Measurements from ENCODE around the gene CEP63. TPM values are rescaled to one million over a fixed set of nuclear protein-coding genes. Genes with fewer than 3 reads are reported as not detected.

The CEP63 gene
- total and polyA plus RNA-seq, 2 experiments from 2014 or later, result 15.8 to 237 TPM

DNA sequence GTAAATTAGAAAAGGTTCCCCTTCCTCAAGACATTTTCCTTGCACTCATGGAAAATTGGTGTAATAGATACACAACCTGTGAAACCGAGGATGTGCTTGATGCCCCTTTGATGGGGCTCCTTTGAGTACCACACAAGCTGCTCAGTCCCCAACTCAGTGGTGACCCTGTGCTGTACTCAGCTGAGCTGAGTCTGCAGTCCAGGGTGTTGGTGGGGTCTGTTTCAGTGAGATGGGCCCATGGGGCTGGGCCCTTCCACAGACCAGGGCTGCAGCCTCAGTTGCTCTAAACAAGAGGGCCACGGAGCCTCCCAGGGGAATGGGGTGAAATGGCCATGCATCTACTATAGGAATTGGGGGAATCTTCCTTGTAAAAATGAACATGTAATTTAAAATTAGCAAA, 125.7 kb downstream of the CEP63 start:
- TF ChIP-seq EZH2phosphoT487 (IDR thresholded peaks at IDR 0.05; ENCODE audit: low read depth, severe bottlenecking, unreplicated experiment) (no peak), EZH2 (IDR thresholded peaks at IDR 0.05; ENCODE audit: borderline replicate concordance) (no peak)
- TF ChIP-seq, protein P1, sequence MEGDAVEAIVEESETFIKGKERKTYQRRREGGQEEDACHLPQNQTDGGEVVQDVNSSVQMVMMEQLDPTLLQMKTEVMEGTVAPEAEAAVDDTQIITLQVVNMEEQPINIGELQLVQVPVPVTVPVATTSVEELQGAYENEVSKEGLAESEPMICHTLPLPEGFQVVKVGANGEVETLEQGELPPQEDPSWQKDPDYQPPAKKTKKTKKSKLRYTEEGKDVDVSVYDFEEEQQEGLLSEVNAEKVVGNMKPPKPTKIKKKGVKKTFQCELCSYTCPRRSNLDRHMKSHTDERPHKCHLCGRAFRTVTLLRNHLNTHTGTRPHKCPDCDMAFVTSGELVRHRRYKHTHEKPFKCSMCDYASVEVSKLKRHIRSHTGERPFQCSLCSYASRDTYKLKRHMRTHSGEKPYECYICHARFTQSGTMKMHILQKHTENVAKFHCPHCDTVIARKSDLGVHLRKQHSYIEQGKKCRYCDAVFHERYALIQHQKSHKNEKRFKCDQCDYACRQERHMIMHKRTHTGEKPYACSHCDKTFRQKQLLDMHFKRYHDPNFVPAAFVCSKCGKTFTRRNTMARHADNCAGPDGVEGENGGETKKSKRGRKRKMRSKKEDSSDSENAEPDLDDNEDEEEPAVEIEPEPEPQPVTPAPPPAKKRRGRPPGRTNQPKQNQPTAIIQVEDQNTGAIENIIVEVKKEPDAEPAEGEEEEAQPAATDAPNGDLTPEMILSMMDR (IDR thresholded peaks at IDR 0.05; ENCODE audit: poor library complexity), result no peak
- Histone ChIP-seq H3K79me2 (no peaks in the 10 kb centered on the region), H3K4me3 (no peak overlapping the region), H4K20me1 (ENCODE audit: insufficient read depth, poor library complexity, severe bottlenecking) (no peaks in the 10 kb centered on the region), H3K4me2 (no peak overlapping the region), H3K9me2 (replicated peaks; ENCODE audit: insufficient read depth) (no peaks in the 10 kb centered on the region), H3K9me3 (ENCODE audit: low read depth) (no peaks in the 10 kb centered on the region), H3K27me3 (no peaks in the 10 kb centered on the region), H3K4me1 (ENCODE audit: insufficient read depth) (no peaks in the 10 kb centered on the region), H3K36me3 (replicated peaks; ENCODE audit: insufficient read depth, low read depth) (no peaks in the 10 kb centered on the region), H3K27ac (no peak overlapping the region), H2AFZ (no peak overlapping the region)
- 87% methylated on average over 2 of the region's 2 CpGs for WGBS (ENCODE audit: low lambda C conversion rate, missing lambda C conversion rate)
- no peak for DNase-seq (ENCODE audit: low spot score)

DNA sequence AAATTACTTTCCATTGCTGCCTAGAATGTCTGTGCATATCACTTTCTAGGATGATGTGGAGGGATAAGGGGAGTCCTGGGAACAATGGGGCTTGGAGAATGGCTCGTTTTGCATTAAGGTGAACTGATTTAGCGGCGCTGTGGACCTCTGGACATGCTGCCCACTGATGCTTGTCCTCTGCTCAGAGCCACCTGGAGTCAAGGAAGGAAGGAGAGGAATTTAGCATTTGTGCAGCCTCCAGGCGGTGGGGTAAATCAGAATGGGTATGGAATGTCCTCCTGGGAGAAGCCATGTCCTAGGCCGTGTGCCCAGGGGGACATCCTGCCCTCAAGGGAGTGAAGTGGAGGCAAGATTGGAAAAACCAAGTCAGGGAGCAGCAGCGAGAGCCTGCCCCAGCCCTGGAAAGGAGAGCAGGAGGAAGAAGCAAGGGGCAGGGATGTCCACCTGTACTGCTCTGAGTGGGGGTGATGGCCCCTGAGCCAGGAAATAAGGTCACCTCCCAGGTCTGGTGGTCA, 127.2 kb downstream of the CEP63 start:
- TF ChIP-seq EZH2phosphoT487 (IDR thresholded peaks at IDR 0.05; ENCODE audit: low read depth, severe bottlenecking, unreplicated experiment) (no peak), EZH2 (IDR thresholded peaks at IDR 0.05; ENCODE audit: borderline replicate concordance) (no peak)
- TF ChIP-seq, protein P1 (IDR thresholded peaks at IDR 0.05; ENCODE audit: poor library complexity), result no peak
- Histone ChIP-seq H3K4me1 (ENCODE audit: insufficient read depth) (no peaks in the 10 kb centered on the region), H2AFZ (no peak overlapping the region), H3K36me3 (replicated peaks; ENCODE audit: insufficient read depth, low read depth) (no peaks in the 10 kb centered on the region), H4K20me1 (ENCODE audit: insufficient read depth, poor library complexity, severe bottlenecking) (no peaks in the 10 kb centered on the region), H3K79me2 (no peaks in the 10 kb centered on the region), H3K9me2 (replicated peaks; ENCODE audit: insufficient read depth) (no peaks in the 10 kb centered on the region), H3K4me2 (no peak overlapping the region), H3K27ac (no peak overlapping the region), H3K9me3 (ENCODE audit: low read depth) (no peaks in the 10 kb centered on the region), H3K27me3 (no peaks in the 10 kb centered on the region), H3K4me3 (no peak overlapping the region)
- DNase-seq (ENCODE audit: low spot score), result no peak
- 71% methylated on average over 6 of the region's 6 CpGs for WGBS (ENCODE audit: low lambda C conversion rate, missing lambda C conversion rate)

DNA sequence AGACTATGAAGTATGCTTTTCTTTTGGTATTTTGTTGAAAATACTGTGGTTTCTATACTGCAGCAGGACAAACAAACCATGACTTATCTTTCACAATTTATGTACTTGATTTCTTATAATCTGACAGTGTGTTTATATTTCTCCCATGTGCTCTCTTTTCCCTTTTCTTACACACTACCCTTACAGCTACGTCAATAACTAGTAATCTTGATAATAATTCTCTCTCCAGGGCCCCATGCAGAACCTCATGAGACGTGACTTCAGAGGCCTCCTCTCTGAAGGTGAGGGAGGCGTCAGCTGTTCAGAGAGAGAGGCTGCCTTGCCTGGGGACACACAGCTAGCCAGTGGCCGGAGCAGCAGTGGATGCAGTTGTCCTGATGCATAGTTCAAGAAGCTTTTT, 129.1 kb downstream of the CEP63 start:
- WGBS (ENCODE audit: low lambda C conversion rate, missing lambda C conversion rate), result 77% methylated on average over 4 of the region's 4 CpGs
- H3K9me3 ChIP-seq (ENCODE audit: low read depth), result no peaks in the 10 kb centered on the region
- H3K27ac ChIP-seq, result no peak overlapping the region
- no peak for DNase-seq (ENCODE audit: low spot score)
- no peak overlapping the region for H3K4me3 ChIP-seq
- no peaks in the 10 kb centered on the region for H3K36me3 ChIP-seq (replicated peaks; ENCODE audit: insufficient read depth, low read depth)
- H3K4me1 ChIP-seq (ENCODE audit: insufficient read depth), result no peaks in the 10 kb centered on the region
- TF ChIP-seq EZH2 (IDR thresholded peaks at IDR 0.05; ENCODE audit: borderline replicate concordance) (no peak), EZH2phosphoT487 (IDR thresholded peaks at IDR 0.05; ENCODE audit: low read depth, severe bottlenecking, unreplicated experiment) (no peak)
- TF ChIP-seq, protein P1 (IDR thresholded peaks at IDR 0.05; ENCODE audit: poor library complexity), result no peak
- no peaks in the 10 kb centered on the region for H3K27me3 ChIP-seq
- H3K79me2 ChIP-seq, result no peaks in the 10 kb centered on the region
- no peaks in the 10 kb centered on the region for H4K20me1 ChIP-seq (ENCODE audit: insufficient read depth, poor library complexity, severe bottlenecking)
- no peak overlapping the region for H3K4me2 ChIP-seq
- no peak overlapping the region for H2AFZ ChIP-seq
- H3K9me2 ChIP-seq (replicated peaks; ENCODE audit: insufficient read depth), result no peaks in the 10 kb centered on the region

DNA sequence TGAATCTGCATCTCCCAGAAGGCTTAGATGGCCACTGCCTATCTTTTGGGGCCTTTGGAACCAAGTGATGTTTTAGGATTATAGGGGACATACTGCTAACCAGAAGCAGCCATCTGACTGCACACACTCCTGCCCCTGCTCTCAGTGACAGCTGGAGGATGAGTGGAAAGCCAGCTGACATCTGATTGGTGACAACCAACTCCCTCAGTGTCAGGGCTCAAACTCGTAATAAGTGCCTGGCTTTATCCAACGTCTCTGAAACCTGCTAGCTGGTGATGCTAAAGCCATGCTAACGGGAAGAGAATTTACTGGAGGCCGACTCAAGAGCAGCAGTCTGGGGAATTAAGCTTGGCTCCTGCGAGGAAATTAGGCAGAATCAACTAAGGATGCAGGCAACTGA, 129.9 kb downstream of the CEP63 start:
- H3K4me1 ChIP-seq (ENCODE audit: insufficient read depth), result no peaks in the 10 kb centered on the region
- no peak overlapping the region for H3K4me2 ChIP-seq
- H3K9me3 ChIP-seq (ENCODE audit: low read depth), result no peaks in the 10 kb centered on the region
- H4K20me1 ChIP-seq (ENCODE audit: insufficient read depth, poor library complexity, severe bottlenecking), result no peaks in the 10 kb centered on the region
- H3K4me3 ChIP-seq, result no peak overlapping the region
- H3K27me3 ChIP-seq, result no peaks in the 10 kb centered on the region
- 88% methylated on average over 5 of the region's 5 CpGs for WGBS (ENCODE audit: low lambda C conversion rate, missing lambda C conversion rate)
- TF ChIP-seq EZH2 (IDR thresholded peaks at IDR 0.05; ENCODE audit: borderline replicate concordance) (no peak), EZH2phosphoT487 (IDR thresholded peaks at IDR 0.05; ENCODE audit: low read depth, severe bottlenecking, unreplicated experiment) (no peak)
- TF ChIP-seq, protein P1 (IDR thresholded peaks at IDR 0.05; ENCODE audit: poor library complexity), result no peak
- no peaks in the 10 kb centered on the region for H3K9me2 ChIP-seq (replicated peaks; ENCODE audit: insufficient read depth)
- no peak overlapping the region for H3K27ac ChIP-seq
- H2AFZ ChIP-seq, result no peak overlapping the region
- no peak for DNase-seq (ENCODE audit: low spot score)
- no peaks in the 10 kb centered on the region for H3K79me2 ChIP-seq
- H3K36me3 ChIP-seq (replicated peaks; ENCODE audit: insufficient read depth, low read depth), result no peaks in the 10 kb centered on the region

Data from hepatocyte (in vitro differentiated cells).